Activated gamma-delta T cell treated with anti-CD3 and anti-CD28 coated beads, Interleukin-2, amount 50 U/mL, for 16 hours (primary cell): ENCODE data around the gene LOXL1.
"Not testable (repeated sequence)": the region's sequence is repeated elsewhere in the genome, so short reads cannot be mapped to it uniquely, and the experiment has no call there.

Experiments used
- DNase-seq: peaks from one replicate; pipeline ENCODE4 v3.0.0-alpha.2; 2020; ENCODE audit warnings: low read depth

Gene LOXL1

GRCh38 chr15:73954188-73955145 lies 28.2 kb downstream of the LOXL1 start:
- DNase-seq: no peak

DNA sequence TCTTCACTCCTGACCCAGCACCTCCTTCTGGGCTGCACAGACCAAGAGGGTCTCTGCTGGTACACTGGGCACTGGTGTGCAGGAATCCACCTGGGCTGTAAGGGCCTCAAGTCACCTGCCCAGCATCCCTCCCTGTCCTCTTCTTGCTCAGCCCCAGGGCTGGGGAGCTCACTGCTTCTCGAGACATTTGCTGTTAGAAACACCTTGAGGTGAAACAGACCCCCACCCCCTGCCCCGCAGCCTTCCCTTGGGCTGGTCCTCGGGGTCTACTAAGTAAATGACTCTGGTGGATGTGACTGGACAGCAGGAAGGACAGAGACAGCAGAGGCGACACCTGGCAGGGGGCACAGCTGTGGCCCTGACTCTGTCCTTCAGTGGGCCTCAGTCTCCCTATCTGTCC lies 29.1 kb downstream of the LOXL1 start:
- DNase-seq: no peak

GRCh38 chr15:73955861-73956742 lies 29.8 kb downstream of the LOXL1 start:
- DNase-seq: no peak

DNA sequence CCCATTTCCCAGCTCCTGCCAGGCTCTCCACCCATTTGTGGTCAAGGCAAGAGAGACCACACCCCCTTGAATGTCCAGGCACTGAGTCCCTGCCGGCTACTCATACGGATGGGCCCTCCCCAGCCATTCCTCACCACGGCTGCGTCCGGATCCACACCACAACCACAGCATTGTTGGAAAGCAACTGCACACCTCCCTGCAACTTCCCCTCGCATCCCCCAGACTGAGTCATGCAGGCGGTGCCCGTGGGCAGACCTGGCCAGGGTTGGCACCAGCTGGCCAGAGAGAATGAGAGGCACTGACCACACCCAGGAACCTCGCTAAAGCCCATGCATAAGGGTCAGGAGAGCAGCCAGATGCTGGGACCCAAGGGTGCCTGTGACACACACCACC lies 30.5 kb downstream of the LOXL1 start:
- DNase-seq: no peak

DNA sequence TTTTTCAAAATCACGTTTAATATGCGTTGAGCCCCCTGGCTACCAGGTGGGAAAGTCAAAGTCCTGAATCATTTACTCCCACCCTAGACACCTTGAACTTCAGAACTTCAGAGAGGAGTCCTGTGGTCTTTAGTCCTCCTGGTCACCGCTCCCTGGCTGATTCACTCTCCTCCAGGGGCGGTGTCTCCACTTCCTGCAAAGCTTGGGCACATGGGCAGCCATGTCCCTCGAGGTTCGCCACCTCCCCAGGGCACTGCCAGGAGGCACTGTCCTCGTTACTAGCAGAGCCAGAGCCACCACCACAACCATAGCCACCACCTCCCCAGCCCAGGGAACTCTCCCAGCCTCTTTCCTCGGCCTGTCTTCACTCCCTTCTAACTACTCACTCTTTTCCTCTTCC lies 31.0 kb downstream of the LOXL1 start:
- DNase-seq: no peak

- DNase-seq: no peak
These were observed 31.5 kb downstream of the LOXL1 start for GRCh38 chr15:73957785-73958184.

DNA sequence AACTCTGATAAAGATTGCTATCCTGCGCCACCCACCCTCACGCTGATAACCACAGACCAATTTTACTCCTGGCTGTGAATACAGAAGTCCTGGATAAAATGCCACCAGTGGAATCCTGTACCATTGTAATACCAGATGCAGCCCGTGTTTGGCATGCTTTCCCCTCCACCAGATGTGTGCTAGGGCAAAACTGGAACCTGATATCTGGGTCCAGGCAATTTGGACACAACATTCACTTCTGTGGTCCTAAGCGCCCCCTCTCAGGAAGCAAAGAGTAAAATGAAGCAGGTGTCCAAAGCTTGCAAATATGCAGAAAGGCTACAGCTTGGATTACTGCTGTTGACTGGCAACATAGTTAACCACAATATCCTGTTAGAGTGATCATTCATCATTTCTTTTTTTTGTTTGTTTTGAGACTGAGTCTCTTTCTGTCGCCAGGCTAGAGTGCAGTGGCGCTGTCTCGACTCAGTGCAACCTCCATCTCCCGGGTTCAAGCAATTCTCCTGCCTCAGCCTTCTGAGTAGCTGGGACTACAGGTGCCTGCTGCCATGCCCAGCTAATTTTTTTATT lies 32.8 kb downstream of the LOXL1 start:
- DNase-seq: no peak

GRCh38 chr15:73959801-73960200 lies 33.5 kb downstream of the LOXL1 start:
- DNase-seq: no peak

DNA sequence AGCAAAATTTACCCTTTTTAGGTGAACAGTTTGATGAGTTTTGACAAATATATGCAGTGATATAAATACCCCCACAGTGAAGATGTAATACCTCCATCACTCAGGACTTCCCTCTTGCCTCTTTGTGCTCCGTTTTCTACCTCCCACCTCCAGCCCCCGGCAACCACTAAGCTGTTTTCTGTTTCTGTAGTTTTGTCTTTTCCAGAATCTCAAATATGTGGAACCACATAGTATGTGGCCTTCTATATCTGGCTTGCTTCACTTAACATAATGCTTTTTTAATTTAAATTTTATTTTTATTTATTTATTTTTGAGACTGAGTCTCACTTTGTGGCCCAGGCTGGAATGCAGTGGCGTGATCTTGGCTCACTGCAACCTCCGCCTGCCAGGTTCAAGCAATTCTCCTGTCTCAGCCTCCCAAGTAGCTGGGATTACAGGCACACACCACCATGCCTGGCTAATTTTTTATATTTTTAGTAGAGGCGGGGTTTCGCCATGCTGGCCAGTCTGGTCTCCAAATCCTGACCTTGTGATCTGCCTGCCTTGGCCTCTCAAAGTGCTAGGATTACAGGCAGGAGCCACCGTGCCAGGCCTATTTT lies 34.3 kb downstream of the LOXL1 start:
- not testable (repeated sequence) for DNase-seq

DNA sequence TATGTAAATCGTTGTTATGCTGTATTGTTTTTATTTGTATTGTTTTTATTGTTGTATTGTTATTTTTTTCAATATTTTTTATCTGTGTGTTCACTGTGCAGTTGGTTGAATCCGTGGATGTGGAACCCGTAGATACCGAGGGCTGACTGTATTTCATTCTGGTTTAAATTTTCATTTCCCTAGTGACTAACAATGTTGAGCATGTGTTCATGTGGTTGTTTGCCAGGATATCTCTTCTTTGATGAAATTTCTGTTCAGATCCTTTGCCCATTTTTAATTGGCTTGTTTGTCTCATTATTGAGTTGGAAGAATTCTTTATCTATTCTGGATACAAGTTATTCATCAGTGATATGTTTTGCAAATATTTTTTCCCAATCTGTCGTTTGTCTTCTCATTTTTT lies 36.2 kb downstream of the LOXL1 start:
- no peak for DNase-seq

GRCh38 chr15:73964736-73965093 lies 38.5 kb downstream of the LOXL1 start:
- peak; percentile 83 for DNase-seq

DNA sequence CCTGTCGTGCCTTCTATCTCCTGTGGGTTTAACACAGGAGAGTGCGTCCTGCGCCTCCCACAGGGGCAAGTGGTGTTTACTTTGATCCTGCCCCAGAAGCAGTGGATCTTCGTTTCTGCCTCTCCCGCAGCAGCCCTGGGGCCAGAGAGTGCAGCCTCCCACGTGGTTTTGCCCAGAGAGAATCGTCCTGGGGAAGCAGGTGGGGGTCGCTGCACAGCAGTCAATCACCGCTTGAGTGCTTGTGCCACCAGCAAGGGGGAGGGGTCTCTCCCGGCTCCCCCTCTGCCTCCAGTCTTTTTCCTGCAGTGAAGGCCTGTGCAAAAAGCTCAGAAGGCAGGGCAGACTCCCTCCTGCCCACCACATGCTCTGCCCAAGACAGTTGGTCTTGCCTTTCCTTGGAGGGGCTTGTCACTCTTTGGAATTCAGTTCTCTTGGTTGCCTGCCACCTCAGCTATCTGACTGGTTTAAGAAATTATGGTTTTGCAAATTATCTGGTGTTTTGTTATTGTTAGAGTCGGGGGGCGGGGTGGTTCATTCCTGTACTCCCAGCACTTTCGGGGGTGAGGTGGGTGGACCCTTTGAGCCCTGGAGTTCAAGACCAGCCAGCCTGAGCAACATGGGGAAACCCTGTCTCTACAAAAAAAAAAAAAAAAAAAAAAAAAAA lies 39.0 kb downstream of the LOXL1 start:
- DNase-seq: no peak

- DNase-seq: no peak
These were observed 39.5 kb downstream of the LOXL1 start for GRCh38 chr15:73965758-73966113.

DNA sequence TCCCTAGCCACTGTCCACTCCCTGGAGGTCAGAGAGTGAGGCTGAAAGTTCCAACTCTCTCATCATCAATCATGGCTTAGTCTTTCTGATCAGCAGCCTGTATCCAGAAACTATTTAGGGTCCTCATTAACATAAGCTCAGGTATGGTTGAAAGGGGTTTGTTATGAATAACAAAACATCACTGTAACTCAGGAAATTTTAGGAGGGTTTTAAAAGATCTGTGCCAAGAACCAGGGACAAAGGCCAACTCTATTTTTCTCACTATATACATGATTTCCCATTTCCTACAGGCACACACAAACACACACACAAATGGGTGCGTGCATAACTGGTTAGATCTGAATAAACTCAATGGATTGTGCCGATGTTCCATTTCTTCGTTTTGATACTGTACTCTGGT lies 42.2 kb downstream of the LOXL1 start:
- DNase-seq: no peak

DNA sequence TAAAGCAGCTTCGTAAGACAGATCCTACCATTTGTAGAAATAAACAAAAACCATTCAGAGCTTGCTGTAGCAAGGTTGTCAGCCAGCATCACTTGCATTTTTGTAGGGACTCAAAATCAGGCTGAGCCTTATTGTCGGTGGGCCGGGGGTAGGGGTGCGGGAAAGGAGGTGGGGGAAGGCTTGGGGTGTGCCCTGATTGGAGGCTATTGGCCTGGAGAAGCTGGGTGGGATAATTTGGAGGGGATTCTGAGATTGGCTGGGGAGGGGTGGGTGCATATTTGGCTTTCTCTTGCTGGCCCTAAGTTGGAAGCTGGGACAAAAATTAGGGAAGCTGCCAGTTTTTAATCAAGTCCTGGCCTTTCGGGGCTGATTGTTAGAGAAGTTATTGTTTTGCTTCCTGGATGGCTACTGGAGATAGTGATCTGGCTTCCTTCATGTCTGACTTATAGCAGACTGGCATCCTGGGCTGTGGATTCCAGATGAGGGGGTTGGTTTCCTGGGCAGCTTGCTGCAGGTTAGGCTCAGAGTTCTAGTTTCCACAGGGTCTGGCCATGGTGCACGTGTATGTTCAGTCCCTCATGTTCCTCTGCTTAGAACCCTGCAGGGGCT lies 43.0 kb downstream of the LOXL1 start:
- DNase-seq: no peak

DNA sequence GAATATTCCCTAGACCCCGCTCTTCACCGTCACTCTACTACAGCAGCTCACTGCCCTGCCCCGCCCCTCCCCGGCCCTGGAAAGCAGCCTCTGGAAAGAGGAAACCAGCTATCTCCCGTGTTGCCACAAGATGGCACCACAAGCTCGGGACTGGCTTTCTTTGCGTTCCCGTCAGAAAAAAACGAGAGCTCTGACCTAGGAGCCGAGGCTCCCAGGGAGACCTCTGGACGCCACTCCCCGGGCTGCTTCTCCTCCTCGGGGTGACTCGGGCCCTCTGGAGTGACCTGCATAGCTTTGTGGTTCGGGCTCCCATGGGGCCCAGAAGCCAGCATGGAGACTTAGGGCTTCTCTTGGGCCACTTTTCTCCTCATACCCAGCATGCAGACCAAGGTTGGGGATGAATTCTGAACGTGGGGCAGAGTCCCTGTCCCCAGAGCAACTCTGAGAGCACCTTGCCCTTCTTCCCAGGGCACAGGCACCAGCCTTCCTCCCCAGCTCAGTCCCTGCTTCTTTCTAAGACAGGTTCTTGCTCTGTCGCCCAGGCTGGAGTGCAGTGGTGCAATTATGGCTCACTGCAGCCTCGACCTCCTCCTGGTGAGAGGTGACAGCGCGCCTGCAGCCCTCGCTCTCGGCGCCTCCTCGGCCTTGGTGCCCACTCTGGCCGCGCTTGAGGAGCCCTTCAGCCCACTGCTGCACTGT lies 46.9 kb downstream of the LOXL1 start:
- DNase-seq: peak; percentile 56

GRCh38 chr15:73973683-73974200 lies 47.5 kb downstream of the LOXL1 start:
- not testable (repeated sequence) for DNase-seq

- not testable (repeated sequence) for DNase-seq
These were observed 49.3 kb downstream of the LOXL1 start for GRCh38 chr15:73975440-73976125.

- no peak for DNase-seq
These were observed 52.6 kb downstream of the LOXL1 start for GRCh38 chr15:73978896-73979295.

GRCh38 chr15:73979636-73980035 lies 53.4 kb downstream of the LOXL1 start:
- DNase-seq: no peak
